ENCODE measurements around the gene HS1BP3.

HS1BP3 gene

GRCh38 chr2:20678086-20678395, 27.1 kb upstream of the HS1BP3 start:
- no peak for TF ChIP-seq REST (IDR thresholded peaks at IDR 0.05; ENCODE audit: low read depth)
- no peak for TF ChIP-seq RAD21 (IDR thresholded peaks at IDR 0.05; ENCODE audit: low read depth)
- no peak for TF ChIP-seq USF1 (IDR thresholded peaks at IDR 0.05)
- TF ChIP-seq TAF1 (IDR thresholded peaks at IDR 0.05; ENCODE audit: low read depth) = no peak
- no peak for TF ChIP-seq TEAD4 (IDR thresholded peaks at IDR 0.05)
- TF ChIP-seq YY1 (IDR thresholded peaks at IDR 0.05; ENCODE audit: low read depth) = no peak
- no peak for TF ChIP-seq CREB1 (IDR thresholded peaks at IDR 0.05; ENCODE audit: low read depth)
- no peak for TF ChIP-seq MAX (IDR thresholded peaks at IDR 0.05)
- no peak for TF ChIP-seq EP300 (IDR thresholded peaks at IDR 0.05; ENCODE audit: borderline replicate concordance)
- TF ChIP-seq ZBTB7A (IDR thresholded peaks at IDR 0.05; ENCODE audit: low read depth) = no peak
- no peak for TF ChIP-seq FOXM1 (IDR thresholded peaks at IDR 0.05; ENCODE audit: borderline replicate concordance, low read depth)
- no peak for TF ChIP-seq CEBPB (IDR thresholded peaks at IDR 0.05)
- no peak for TF ChIP-seq EGR1 (IDR thresholded peaks at IDR 0.05)
- no peak for TF ChIP-seq NFIC (IDR thresholded peaks at IDR 0.05)
- no peak for TF ChIP-seq TCF12 (IDR thresholded peaks at IDR 0.05; ENCODE audit: low read depth)

- TF ChIP-seq EP300 (IDR thresholded peaks at IDR 0.05; ENCODE audit: borderline replicate concordance) (no peak), TEAD4 (IDR thresholded peaks at IDR 0.05) (no peak), CREB1 (IDR thresholded peaks at IDR 0.05; ENCODE audit: low read depth) (no peak), TCF12 (IDR thresholded peaks at IDR 0.05; ENCODE audit: low read depth) (no peak), NFIC (IDR thresholded peaks at IDR 0.05) (no peak), ZBTB7A (IDR thresholded peaks at IDR 0.05; ENCODE audit: low read depth) (no peak), MAX (IDR thresholded peaks at IDR 0.05) (no peak), EGR1 (IDR thresholded peaks at IDR 0.05) (no peak), CEBPB (IDR thresholded peaks at IDR 0.05) (no peak), FOXM1 (IDR thresholded peaks at IDR 0.05; ENCODE audit: borderline replicate concordance, low read depth) (no peak), REST (IDR thresholded peaks at IDR 0.05; ENCODE audit: low read depth) (no peak), TAF1 (IDR thresholded peaks at IDR 0.05; ENCODE audit: low read depth) (no peak), USF1 (IDR thresholded peaks at IDR 0.05) (no peak), RAD21 (IDR thresholded peaks at IDR 0.05; ENCODE audit: low read depth) (no peak), YY1 (IDR thresholded peaks at IDR 0.05; ENCODE audit: low read depth) (no peak)
These were observed 26.6 kb upstream of the HS1BP3 start for GRCh38 chr2:20677301-20678085.

- no peak for TF ChIP-seq RAD21 (IDR thresholded peaks at IDR 0.05; ENCODE audit: low read depth)
- TF ChIP-seq TEAD4 (IDR thresholded peaks at IDR 0.05) = no peak
- no peak for TF ChIP-seq FOXM1 (IDR thresholded peaks at IDR 0.05; ENCODE audit: borderline replicate concordance, low read depth)
- no peak for TF ChIP-seq TAF1 (IDR thresholded peaks at IDR 0.05; ENCODE audit: low read depth)
- no peak for TF ChIP-seq CEBPB (IDR thresholded peaks at IDR 0.05)
- no peak for TF ChIP-seq MAX (IDR thresholded peaks at IDR 0.05)
- no peak for TF ChIP-seq REST (IDR thresholded peaks at IDR 0.05; ENCODE audit: low read depth)
- no peak for TF ChIP-seq YY1 (IDR thresholded peaks at IDR 0.05; ENCODE audit: low read depth)
- no peak for TF ChIP-seq EP300 (IDR thresholded peaks at IDR 0.05; ENCODE audit: borderline replicate concordance)
- TF ChIP-seq ZBTB7A (IDR thresholded peaks at IDR 0.05; ENCODE audit: low read depth) = no peak
- no peak for TF ChIP-seq TCF12 (IDR thresholded peaks at IDR 0.05; ENCODE audit: low read depth)
- TF ChIP-seq NFIC (IDR thresholded peaks at IDR 0.05) = no peak
- TF ChIP-seq CREB1 (IDR thresholded peaks at IDR 0.05; ENCODE audit: low read depth) = no peak
- no peak for TF ChIP-seq EGR1 (IDR thresholded peaks at IDR 0.05)
These were observed 25.7 kb upstream of the HS1BP3 start for GRCh38 chr2:20676353-20677215.
